ENCODE data around the gene AGO3. TPM values are rescaled to one million over a fixed set of nuclear protein-coding genes. Genes with fewer than 3 reads are reported as not detected.
A peak's percentile ranks its signal among the peaks of the same experiment; 100 is the strongest.

Gene AGO3
- total RNA-seq, 6 experiments from 2014 or later = 18.3 to 24.0 (median 21.4) TPM

DNA sequence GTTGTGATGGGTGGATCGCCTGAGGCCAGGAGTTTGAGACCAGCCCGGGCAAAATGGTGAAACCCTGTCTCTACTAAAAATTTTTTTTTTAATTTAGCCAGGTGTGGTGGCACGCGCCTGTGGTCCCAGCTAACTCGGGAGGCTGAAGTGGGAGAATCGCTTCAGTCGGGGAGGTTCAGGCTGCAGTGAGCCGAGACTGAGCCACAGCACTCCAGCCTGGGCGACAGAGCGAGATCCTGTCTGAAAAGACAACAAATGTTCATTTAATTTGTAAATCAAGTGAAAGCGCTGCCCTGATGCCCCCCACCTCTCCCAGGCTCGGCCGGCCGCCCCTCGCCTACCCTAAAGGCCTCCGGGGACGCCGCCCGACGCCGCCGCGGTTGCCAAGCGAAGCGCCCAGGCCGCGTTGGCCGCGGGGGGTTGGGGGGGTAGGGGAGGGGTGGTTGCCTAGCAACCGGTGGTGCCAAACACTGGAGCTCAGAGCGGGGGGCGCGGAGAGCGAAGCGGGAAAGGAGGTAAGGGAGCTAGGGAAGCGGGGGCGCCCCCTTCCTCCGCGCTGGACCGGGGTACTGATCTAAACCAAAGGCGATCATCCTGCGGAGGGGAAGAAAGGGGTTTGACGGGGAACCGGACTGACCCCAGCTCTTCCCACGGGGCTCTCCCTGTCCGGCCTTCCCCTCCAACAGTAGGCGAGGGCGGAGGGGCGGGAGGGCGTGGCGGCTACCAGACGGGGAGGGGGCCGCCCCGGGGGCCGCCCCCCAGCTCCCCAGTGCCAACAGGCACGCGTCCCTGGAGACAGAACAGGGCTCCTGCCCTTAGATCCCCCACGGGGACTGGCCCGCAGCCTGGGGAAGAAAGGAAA, 153.0 kb downstream of the AGO3 start, which contains the start of gene TEKT2:
Gene TEKT2 (plus strand): TSS at position 460 of the 862 bp plus-strand sequence. CDS start 828 bp downstream, outside the sequence.
- Mint-ChIP-seq H3K4me1 (ENCODE audit: low read depth) (peaks cover 12% of the 10 kb centered on the region), H3K36me3 (ENCODE audit: low read depth) (no peaks in the 10 kb centered on the region)

DNA sequence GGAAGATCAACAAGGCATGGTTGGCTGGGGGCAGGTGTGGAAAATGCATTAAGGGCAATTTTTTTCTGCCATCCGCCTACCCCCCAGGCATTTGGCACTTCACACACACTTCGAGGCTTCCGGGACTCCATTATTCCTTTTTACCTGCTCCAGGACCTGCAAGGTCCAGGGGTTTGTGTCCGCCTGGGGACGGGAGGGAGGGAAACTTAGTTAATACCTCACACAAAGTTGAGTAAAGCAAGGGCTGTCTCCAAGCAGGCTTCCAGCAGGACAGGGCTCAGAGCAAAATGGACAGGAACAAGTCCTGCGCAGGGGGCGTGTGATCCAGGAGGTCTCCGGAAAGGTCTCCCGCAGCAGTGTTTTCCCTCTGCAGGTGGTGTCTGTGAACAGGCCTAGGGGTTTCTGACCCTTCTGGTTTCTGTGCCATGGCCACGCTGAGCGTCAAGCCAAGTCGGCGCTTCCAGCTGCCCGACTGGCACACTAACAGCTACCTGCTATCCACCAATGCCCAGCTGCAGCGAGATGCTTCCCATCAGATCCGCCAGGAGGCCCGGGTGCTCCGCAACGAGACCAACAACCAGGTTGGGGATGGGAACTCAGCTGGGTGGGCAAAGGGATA, 153.7 kb downstream of the AGO3 start:
- Mint-ChIP-seq H3K4me3 (peak overlapping the region; percentile 69), H3K4me1 (ENCODE audit: low read depth) (peaks cover 17% of the 10 kb centered on the region)
- DNase-seq = no peak

More for the DNA sequence above, 153.0 kb downstream of the AGO3 start, which contains the start of gene TEKT2:
- no peak for DNase-seq
- H3K27ac Mint-ChIP-seq = no peak within 1 kb of the TSS
- no peaks in the 10 kb centered on the region; the same call in 1 of the 2 replicates for H3K27me3 Mint-ChIP-seq (ENCODE audit: insufficient read depth)
- TF ChIP-seq, protein P1, sequence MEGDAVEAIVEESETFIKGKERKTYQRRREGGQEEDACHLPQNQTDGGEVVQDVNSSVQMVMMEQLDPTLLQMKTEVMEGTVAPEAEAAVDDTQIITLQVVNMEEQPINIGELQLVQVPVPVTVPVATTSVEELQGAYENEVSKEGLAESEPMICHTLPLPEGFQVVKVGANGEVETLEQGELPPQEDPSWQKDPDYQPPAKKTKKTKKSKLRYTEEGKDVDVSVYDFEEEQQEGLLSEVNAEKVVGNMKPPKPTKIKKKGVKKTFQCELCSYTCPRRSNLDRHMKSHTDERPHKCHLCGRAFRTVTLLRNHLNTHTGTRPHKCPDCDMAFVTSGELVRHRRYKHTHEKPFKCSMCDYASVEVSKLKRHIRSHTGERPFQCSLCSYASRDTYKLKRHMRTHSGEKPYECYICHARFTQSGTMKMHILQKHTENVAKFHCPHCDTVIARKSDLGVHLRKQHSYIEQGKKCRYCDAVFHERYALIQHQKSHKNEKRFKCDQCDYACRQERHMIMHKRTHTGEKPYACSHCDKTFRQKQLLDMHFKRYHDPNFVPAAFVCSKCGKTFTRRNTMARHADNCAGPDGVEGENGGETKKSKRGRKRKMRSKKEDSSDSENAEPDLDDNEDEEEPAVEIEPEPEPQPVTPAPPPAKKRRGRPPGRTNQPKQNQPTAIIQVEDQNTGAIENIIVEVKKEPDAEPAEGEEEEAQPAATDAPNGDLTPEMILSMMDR (IDR thresholded peaks at IDR 0.05) = peak; percentile 13; the same call in 1 of the 2 replicates
- H3K4me3 Mint-ChIP-seq = peak within 1 kb of the TSS; percentile 69
- H3K9me3 Mint-ChIP-seq = no peaks in the 10 kb centered on the region

DNA sequence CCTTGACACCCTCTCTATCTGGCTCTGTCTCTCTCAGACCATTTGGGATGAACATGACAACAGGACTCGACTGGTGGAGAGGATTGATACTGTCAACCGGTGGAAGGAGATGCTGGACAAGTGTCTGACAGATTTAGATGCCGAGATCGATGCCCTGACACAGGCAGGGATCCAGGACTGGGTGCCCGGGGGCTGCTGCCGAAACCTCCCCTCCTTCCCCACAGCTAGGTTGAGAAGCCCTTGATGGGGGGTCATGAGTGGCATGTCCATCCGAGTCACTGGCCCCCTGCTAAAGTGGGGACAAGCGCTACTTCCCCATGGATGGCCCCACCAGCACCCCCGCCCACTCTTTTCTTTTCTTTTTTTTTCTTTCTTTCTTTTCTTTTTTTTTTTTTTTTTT, 154.2 kb downstream of the AGO3 start:
- DNase-seq = no peak
- Mint-ChIP-seq H3K9me3 (no peaks in the 10 kb centered on the region), H3K4me1 (ENCODE audit: low read depth) (peaks cover 19% of the 10 kb centered on the region), H3K36me3 (ENCODE audit: low read depth) (peaks cover 10% of the 10 kb centered on the region), H3K4me3 (no peak overlapping the region), H3K27ac (no peak overlapping the region), H3K27me3 (ENCODE audit: insufficient read depth) (peaks cover 2% of the 10 kb centered on the region; the same call in 1 of the 2 replicates)
- TF ChIP-seq, protein P1 (IDR thresholded peaks at IDR 0.05) = no peak

More for the DNA sequence above, 153.7 kb downstream of the AGO3 start:
- H3K9me3 Mint-ChIP-seq = no peaks in the 10 kb centered on the region
- H3K36me3 Mint-ChIP-seq (ENCODE audit: low read depth) = peaks cover 5% of the 10 kb centered on the region
- no peaks in the 10 kb centered on the region; the same call in 1 of the 2 replicates for H3K27me3 Mint-ChIP-seq (ENCODE audit: insufficient read depth)
- TF ChIP-seq, protein P1 (IDR thresholded peaks at IDR 0.05) = no peak
- no peak overlapping the region for H3K27ac Mint-ChIP-seq

DNA sequence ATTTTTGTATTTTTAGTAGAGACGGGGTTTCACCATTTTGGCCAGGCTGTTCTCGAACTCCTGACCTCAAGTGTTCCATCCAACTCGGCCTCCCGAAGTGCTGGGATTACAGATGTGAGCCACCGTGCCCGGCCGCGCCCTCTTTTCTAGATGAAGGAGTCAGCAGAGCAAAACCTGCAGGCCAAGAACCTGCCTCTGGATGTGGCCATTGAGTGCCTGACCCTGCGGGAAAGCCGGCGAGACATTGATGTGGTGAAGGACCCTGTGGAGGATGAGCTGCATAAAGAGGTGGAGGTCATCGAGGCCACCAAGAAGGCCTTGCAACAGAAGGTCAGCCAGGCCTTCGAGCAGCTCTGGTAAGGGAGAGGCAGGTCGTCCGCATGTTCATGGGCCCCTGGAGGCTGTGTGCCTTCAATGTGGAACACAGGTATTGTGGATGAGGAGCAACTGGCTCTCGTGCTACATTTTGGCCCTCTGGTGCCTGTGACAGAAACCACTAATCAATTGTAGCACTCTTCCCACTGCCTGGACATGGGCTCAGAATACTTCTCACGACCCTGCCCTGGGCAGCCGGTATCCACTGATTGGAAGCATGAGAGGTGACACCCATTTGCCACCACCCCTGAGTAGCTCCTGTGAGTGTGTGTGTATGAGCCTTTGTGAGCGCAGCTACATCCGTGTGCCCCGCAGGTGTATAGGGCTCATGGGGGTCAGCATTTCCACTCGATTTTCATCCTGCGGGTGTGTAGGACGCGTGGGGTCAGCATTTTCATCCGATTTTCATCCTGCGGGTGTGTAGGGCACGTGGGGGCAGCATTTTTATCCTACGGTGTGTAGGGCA, 155.0 kb downstream of the AGO3 start:
- H3K27me3 Mint-ChIP-seq (ENCODE audit: insufficient read depth) = peaks cover 2% of the 10 kb centered on the region; the same call in 1 of the 2 replicates
- no peak overlapping the region for H3K4me3 Mint-ChIP-seq
- DNase-seq = no peak
- H3K27ac Mint-ChIP-seq = no peak overlapping the region
- peaks cover 11% of the 10 kb centered on the region for H3K36me3 Mint-ChIP-seq (ENCODE audit: low read depth)
- TF ChIP-seq, protein P1 (IDR thresholded peaks at IDR 0.05) = no peak
- peaks cover 14% of the 10 kb centered on the region for H3K4me1 Mint-ChIP-seq (ENCODE audit: low read depth)
- no peaks in the 10 kb centered on the region for H3K9me3 Mint-ChIP-seq
